HG03457 (cell line): ENCODE results near the gene PPM1N.

Experiments used
- ATAC-seq: cut with Tn5 transposase; IDR thresholded peaks from one replicate; pipeline ENCODE4 v1.9.1; 2021; ENCODE audit warnings: moderate number of reproducible peaks; ENCODE audit not compliant: unreplicated experiment

The PPM1N gene

DNA sequence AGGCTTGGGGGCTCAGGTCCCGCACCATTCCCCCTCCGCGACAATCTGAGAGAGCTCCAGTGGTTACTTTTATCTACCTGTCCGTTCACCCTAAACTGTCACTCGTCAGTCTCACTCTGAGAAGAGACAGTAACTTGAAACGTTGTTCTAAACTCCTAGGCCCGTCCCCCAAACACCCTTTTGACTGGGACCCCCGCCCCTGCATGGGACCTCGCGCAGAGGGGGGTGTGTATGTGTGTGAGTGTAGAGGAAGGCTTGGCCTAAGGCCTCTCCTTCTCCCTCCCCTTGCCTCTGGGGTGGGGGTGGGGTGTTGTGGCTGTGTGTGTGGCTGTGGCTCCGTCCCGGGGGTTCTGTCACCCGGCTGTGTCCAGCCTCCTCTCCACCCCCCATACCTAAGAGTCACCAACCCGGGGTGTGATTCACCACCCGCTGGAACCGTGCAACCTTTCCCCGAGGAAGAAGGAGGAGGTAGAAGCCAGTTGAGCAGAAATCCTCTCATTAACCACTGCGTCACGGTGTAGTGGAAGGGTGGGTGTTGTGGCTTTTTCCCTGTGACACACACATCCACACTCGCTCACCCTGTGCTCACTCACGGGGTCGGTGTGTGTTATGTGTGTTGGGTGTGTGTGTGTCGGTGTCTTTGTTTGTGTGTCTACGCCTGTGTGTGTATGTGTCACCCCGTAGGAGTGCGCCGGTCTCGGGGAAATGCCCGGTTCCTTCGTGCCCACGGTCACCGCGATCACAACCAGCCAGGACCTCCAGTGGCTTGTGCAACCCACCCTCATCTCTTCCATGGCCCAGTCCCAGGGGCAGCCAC lies 28.1 kb upstream of the PPM1N start:
- ATAC-seq = no peak

DNA sequence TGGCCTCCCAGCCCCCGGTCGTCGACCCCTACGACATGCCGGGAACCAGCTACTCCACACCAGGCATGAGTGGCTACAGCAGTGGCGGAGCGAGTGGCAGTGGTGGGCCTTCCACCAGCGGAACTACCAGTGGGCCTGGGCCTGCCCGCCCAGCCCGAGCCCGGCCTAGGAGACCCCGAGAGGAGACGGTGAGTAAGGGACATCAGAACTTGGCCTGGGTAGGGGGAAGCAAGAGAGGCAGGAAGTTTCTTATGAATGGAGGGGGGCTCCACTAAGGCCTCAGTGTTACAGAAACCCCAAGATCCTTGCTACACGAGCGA lies 27.5 kb upstream of the PPM1N start:
- ATAC-seq = no peak

DNA sequence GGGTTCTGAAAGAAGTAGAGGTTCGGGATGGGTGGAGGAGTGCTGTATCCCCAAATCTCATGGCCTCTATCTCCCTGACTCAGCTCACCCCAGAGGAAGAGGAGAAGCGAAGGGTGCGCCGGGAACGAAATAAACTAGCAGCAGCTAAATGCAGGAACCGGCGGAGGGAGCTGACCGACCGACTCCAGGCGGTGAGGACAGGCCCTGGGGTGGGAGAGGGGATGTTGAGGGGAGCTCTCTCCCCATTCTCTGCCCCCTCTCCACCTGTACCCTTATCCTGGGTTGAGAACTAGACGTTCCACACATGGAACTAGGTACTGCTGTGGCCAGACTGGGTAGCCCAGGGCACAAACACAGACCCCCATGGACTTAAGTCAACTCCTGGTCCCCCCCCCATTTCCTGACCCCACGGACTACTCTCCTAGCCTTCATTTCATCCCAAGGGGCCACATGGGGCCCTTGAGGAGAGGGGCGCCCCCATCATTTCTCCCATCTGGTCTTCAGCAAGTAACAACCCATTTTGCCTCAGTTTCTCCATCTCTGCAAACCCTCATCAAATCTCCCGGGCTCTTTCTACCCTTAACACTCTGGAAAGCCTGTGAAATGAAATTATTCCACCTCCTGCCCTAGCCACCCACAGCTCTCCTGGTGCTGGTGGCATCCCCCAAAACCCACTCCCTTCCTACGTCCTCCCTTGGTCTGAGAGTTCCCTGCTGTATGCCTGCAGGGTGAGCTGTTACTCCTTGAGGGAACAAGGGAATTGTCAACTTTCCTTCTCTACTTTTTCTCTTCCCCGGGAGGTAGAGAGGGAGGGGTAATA lies 26.9 kb upstream of the PPM1N start:
- ATAC-seq = no peak

DNA sequence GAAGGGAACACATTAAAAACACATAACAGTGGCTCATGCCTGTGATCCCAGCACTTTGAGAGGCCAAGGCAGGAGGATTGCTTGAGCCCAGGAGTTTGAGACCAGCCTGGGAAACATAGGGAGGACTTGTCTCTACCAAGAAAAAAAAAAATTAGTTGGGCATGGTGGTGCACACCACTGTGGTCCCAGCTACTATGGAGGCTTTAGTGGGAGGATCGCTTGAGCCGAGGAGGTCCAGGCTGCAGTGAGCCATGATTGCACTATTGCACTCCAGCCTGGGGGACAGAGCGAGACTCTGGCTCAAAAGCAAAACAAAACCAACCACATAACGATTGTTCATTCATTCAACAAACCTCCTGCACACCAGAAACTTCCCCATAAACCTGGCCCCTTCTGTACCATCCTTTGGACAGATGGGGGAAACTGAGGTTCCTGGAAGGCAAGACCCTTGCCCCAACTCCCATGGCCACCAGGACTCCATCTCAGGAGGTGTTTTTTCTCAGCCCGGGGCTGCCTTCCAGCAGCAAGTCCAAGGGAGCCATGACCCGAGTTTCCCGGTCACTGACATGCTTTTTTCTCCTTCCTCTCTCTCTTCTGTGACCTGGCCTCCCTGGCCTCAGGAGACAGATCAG lies 26.2 kb upstream of the PPM1N start:
- no peak for ATAC-seq

DNA sequence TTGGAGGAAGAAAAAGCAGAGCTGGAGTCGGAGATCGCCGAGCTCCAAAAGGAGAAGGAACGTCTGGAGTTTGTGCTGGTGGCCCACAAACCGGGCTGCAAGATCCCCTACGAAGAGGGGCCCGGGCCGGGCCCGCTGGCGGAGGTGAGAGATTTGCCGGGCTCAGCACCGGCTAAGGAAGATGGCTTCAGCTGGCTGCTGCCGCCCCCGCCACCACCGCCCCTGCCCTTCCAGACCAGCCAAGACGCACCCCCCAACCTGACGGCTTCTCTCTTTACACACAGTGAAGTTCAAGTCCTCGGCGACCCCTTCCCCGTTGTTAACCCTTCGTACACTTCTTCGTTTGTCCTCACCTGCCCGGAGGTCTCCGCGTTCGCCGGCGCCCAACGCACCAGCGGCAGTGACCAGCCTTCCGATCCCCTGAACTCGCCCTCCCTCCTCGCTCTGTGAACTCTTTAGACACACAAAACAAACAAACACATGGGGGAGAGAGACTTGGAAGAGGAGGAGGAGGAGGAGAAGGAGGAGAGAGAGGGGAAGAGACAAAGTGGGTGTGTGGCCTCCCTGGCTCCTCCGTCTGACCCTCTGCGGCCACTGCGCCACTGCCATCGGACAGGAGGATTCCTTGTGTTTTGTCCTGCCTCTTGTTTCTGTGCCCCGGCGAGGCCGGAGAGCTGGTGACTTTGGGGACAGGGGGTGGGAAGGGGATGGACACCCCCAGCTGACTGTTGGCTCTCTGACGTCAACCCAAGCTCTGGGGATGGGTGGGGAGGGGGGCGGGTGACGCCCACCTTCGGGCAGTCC lies 25.5 kb upstream of the PPM1N start:
- no peak for ATAC-seq

DNA sequence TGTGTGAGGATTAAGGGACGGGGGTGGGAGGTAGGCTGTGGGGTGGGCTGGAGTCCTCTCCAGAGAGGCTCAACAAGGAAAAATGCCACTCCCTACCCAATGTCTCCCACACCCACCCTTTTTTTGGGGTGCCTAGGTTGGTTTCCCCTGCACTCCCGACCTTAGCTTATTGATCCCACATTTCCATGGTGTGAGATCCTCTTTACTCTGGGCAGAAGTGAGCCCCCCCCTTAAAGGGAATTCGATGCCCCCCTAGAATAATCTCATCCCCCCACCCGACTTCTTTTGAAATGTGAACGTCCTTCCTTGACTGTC lies 24.9 kb upstream of the PPM1N start:
- ATAC-seq = no peak

DNA sequence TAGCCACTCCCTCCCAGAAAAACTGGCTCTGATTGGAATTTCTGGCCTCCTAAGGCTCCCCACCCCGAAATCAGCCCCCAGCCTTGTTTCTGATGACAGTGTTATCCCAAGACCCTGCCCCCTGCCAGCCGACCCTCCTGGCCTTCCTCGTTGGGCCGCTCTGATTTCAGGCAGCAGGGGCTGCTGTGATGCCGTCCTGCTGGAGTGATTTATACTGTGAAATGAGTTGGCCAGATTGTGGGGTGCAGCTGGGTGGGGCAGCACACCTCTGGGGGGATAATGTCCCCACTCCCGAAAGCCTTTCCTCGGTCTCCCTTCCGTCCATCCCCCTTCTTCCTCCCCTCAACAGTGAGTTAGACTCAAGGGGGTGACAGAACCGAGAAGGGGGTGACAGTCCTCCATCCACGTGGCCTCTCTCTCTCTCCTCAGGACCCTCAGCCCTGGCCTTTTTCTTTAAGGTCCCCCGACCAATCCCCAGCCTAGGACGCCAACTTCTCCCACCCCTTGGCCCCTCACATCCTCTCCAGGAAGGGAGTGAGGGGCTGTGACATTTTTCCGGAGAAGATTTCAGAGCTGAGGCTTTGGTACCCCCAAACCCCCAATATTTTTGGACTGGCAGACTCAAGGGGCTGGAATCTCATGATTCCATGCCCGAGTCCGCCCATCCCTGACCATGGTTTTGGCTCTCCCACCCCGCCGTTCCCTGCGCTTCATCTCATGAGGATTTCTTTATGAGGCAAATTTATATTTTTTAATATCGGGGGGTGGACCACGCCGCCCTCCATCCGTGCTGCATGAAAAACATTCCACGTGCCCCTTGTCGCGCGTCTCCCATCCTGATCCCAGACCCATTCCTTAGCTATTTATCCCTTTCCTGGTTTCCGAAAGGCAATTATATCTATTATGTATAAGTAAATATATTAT lies 24.3 kb upstream of the PPM1N start:
- ATAC-seq = no peak

DNA sequence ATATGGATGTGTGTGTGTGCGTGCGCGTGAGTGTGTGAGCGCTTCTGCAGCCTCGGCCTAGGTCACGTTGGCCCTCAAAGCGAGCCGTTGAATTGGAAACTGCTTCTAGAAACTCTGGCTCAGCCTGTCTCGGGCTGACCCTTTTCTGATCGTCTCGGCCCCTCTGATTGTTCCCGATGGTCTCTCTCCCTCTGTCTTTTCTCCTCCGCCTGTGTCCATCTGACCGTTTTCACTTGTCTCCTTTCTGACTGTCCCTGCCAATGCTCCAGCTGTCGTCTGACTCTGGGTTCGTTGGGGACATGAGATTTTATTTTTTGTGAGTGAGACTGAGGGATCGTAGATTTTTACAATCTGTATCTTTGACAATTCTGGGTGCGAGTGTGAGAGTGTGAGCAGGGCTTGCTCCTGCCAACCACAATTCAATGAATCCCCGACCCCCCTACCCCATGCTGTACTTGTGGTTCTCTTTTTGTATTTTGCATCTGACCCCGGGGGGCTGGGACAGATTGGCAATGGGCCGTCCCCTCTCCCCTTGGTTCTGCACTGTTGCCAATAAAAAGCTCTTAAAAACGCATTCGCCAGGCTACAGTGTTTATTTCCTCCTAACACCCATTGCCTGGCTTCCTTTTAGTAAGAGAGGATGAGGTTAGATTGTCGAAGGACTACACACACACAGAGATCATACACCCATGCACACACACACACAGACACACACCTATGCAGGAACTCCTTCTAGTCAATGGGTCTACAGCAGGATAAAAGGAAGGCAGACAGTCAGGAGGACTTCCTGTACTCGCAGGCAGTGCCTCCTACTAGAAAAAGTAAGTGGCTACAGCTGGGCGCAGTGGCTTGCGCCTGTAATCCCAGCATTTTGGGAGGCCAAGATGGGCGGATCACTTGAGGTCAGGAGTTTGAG lies 23.4 kb upstream of the PPM1N start:
- ATAC-seq = no peak

DNA sequence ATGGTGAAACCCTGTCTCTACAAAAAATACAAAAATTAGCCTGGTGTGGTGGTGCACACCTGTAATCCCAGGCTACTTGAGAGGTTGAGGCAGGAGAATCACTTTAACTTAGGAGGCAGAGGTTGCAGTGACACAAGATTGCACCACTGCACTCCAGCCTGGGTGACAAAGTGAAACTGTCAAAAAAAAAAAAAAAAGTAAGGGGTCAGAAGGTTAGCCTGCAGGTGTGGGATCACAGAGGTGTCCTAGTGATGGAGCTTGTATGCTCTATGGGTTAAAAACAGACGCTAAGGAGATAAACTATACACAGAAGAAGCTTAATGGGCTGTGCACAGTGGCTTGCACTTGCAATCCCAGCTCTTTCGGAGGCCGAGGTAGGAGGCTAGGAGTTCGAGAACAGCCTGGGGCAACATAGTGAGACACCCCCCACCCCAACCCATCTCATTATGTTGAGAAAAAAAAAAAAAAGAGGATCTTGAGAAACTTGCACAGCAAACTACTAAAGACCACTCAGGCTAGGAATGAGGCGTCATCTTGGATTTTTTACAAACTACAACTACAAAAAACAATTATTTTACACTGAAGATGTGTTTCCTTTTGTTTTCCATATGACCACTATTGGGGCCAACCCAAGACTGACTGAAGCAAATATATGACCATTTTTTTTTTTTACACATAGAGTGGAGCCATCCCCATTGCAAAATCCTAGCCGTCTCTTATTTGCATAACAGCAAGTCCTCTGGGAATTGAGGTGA lies 22.5 kb upstream of the PPM1N start:
- ATAC-seq = no peak

DNA sequence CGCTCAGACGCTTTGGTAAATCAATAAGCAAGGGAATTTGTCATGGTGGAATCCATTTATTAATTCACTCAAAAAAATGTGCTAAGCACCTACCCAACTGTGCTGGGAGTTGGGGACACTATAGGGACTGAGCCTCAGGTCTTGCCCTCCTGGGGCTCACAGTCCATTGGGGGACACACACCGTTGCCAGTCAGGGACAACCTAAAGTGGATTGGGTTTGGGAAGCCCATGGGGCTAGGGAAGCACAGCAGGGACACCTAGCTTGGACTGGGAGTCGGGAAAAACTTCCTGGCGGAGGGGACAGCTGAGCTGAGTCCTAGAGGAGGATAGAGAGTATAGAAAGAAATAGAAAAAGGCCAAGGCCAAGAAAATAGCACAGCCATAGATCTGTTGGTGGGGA lies 21.9 kb upstream of the PPM1N start:
- no peak for ATAC-seq

DNA sequence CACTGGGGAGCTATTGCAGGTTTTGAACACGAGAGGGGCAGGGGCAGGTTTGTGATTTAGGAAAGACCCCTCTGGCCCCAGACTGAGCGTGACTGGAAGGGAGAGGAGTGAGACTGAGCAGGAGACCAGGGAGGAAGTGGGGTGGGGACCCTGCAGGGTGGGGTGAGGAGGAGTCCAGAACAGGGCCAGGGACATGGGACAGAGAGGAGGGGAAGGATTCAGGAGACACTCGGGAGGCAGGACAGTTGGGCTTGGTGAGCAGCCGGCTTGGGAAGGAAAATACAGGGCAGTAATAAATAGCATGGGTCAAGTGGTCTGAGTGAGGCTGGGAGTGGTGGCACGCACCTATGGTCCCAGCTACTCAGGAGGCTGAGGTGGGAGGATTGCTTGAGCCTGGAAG lies 21.1 kb upstream of the PPM1N start:
- ATAC-seq = no peak

DNA sequence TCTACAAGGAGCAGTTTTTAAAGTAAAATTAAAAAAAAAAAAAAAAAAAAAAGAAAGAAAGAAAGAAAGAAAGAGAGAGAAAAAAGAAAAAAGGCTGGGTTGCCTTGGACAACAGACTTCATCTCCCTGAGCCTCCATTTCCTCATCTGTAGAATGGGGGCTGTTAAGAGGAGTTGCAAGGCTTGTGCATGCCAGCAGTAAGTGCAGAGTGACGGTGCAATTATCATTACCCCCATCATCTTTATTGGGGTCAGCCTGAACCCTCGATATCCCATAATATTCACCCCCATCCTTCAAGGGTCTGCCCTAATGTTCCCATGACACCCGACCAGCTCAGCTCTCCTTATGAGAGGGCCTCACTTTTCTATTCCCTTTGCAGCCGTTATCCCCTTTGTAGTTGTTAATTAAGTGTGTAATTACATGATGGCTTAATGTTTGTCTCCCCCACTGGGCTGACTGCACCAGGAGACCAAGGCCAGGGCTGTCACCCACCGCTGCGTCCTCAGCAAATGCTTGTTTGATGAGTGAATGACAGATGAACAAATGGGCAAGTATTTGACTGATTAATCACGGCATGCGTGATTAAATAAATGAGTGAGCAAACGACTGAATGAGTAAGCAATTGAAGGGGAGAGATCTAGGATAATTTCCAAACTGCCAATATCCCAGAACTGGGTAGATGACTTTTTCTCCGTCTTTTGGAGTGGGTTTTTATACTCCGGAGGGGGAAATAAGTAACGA lies 20.4 kb upstream of the PPM1N start:
- no peak for ATAC-seq

DNA sequence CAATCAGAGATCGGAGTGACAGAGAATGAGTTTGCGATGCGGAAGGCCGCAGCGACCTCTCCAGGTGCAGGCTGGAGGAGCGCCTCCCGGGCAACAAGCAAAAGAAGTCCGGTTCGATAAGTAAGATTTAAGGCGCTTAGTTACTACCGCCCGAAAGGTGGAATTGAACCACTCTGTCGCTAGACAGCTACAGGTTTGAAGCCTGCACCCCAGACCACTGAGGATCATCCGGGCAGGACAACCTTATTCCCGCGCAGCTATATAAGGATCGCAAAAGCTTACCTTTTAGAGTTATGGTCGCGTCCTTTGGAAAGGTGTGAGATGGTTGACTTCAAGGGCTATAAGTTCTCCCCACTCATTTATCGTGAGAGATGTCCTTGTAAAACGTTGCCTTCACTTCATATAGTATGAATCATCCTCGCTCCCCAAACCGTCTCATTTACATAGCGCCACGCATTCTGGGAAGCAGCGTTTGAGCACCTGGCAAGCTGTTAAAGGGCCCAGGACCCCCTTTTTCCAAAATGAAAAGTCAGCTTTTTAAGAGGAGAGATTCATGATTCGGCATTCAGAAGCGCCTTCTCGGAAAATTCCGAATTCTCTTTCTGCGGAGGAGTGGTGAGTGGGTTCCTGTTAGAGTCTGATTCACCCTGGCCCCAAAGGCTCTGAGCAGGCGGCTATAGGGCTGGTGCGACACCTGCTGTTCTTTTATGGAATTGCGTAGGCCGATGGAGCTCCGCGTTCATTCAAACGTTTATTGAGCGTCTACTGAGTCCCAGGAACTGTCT lies 19.6 kb upstream of the PPM1N start:
- ATAC-seq = peak; percentile 52

DNA sequence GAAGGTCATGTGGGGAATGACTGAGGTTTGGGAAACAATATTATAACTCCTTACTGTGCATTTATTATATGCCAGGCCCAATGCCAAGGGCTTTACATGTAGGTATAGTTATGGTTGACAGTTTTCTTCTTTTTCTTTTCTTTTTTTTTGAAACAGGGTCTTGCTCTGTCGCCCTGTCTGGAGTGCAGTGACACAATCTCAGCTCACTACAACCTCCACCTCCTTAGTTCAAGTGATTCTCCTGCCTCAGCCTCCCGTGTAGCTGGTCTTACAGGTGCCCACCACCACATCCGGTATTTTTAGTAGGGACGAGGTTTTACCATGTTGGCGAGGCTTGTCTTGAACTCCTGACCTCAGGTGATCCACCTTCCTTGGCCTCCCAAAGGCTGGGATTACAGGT lies 15.2 kb upstream of the PPM1N start:
- no peak for ATAC-seq

DNA sequence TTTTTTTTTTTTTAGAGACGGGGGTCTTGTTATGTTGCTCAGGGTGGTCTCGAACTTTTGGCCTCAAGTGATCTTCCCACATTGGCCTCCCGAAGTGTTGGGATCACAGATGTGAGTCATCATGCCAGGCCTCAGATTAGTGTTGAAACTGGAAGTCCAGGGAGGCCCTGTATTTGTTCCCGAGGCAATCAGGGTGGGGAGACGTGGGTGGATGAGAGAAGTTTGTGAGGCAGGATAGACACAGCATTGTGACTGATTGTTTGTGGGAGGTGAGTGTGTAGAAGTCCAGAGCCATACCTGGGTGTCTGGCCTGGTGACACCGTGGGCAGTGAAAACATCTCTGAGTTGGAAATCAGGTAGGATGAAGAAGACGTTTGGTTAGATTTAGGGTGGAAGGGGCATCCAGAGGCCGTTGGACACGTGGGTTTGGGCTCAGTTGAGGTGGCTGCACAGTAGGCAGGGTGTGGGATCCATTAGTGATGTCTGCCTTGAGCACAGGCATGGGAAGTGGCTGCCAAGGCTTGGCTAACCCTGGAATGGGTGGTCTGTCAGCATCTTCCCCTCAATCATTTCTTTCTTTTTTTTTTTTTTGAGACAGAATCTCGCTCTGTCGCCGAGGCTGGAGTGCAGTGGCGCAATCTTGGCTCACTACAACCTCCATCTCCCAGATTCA lies 13.8 kb upstream of the PPM1N start:
- ATAC-seq = no peak

DNA sequence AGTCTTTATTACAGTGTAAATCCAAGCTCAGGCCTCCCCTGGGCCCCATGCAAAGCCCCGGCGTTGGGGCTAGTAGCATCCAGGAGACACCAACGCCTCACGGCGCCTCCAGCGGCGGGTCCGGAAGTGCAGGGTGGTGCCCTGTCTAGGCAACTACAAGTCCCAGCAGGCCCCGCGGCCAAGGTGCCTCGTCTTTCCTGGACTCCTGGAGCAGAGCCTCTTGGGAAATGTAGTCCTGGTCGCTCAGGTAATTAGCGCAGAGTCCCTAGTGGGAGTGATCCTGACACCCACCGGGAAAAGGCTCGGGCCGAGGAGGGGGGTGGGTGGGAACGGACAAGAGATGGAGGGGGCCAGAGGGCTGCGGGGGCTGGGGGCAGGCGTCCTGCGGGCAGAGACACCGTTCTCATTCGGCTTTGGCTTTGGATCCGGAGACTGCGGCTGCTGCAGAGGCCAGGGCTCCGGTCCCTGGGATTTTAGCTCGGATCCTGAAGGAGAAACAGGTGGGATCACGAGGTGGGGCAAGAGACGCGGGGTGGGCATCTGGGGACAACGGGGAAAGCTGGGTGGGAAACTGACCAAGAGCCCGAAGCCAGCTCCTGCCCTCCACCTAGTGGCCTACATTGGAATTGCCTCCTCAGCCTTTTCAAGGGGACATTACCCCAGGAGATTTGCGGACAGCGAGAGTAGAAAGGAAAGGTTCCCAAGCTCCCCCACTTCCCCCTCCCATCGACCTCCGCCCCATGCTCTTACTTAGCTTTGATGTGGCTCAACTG lies 12.8 kb upstream of the PPM1N start:
- peak; percentile 68 for ATAC-seq
